GM18867 (cell line): ENCODE results near the gene NR2C1.
"Not testable (repeated sequence)": the region's sequence is repeated elsewhere in the genome, so short reads cannot be mapped to it uniquely, and the experiment has no call there.

Source experiments
- ATAC-seq: cut with Tn5 transposase; IDR thresholded peaks from one replicate; pipeline ENCODE4 v1.9.1; 2021; ENCODE audit warnings: mild to moderate bottlenecking, moderate library complexity; ENCODE audit not compliant: unreplicated experiment

The NR2C1 gene

GRCh38 chr12:95003921-95004272, 69.5 kb downstream of the NR2C1 start:
- ATAC-seq: no peak

- ATAC-seq: peak; percentile 99
These were observed 70.1 kb downstream of the NR2C1 start, which contains the start of gene NDUFA12 for GRCh38 chr12:95003213-95003920. TSS of gene NDUFA12 (minus strand) at chr12:95003697. CDS start at chr12:95003680, 17 bp downstream.

- no peak for ATAC-seq
These were observed 70.7 kb downstream of the NR2C1 start for GRCh38 chr12:95002754-95003153.

GRCh38 chr12:94998326-94998725, 75.1 kb downstream of the NR2C1 start:
- ATAC-seq: no peak

- no peak for ATAC-seq
These were observed 75.7 kb downstream of the NR2C1 start for GRCh38 chr12:94997726-94998125.

GRCh38 chr12:94997061-94997460, 76.4 kb downstream of the NR2C1 start:
- ATAC-seq: no peak

- no peak for ATAC-seq
These were observed 79.1 kb downstream of the NR2C1 start for GRCh38 chr12:94994312-94994711.

- not testable (repeated sequence) for ATAC-seq
These were observed 79.6 kb downstream of the NR2C1 start for GRCh38 chr12:94993855-94994254.

- ATAC-seq: no peak
These were observed 83.2 kb downstream of the NR2C1 start for GRCh38 chr12:94990222-94990621.

- no peak for ATAC-seq
These were observed 84.9 kb downstream of the NR2C1 start for GRCh38 chr12:94988471-94988870.

GRCh38 chr12:94987801-94988200, 85.6 kb downstream of the NR2C1 start:
- no peak for ATAC-seq

GRCh38 chr12:94987076-94987669, 86.2 kb downstream of the NR2C1 start:
- no peak for ATAC-seq

- ATAC-seq: not testable (repeated sequence)
These were observed 88.3 kb downstream of the NR2C1 start for GRCh38 chr12:94985099-94985498.

GRCh38 chr12:94983321-94983720, 90.1 kb downstream of the NR2C1 start:
- no peak for ATAC-seq

GRCh38 chr12:94982456-94982855, 91.0 kb downstream of the NR2C1 start:
- ATAC-seq: no peak

- no peak for ATAC-seq
These were observed 92.8 kb downstream of the NR2C1 start for GRCh38 chr12:94980577-94980976.

- no peak for ATAC-seq
These were observed 93.5 kb downstream of the NR2C1 start for GRCh38 chr12:94979941-94980340.

GRCh38 chr12:94977766-94978468, 95.5 kb downstream of the NR2C1 start:
- no peak for ATAC-seq

GRCh38 chr12:94973221-94973620, 100.2 kb downstream of the NR2C1 start:
- no peak for ATAC-seq

- ATAC-seq: no peak
These were observed 100.6 kb downstream of the NR2C1 start for GRCh38 chr12:94972795-94973194.

GRCh38 chr12:94971923-94972322, 101.5 kb downstream of the NR2C1 start:
- ATAC-seq: no peak

GRCh38 chr12:94970560-94970959, 102.9 kb downstream of the NR2C1 start:
- ATAC-seq: no peak
